ENCODE data around the gene CAB39.
"Not testable (repeated sequence)": the region's sequence is repeated elsewhere in the genome, so short reads cannot be mapped to it uniquely, and the experiment has no call there.

Gene CAB39

GRCh38 chr2:230715201-230715600, 2.6 kb downstream of the CAB39 start:
- no peak for DNase-seq (ENCODE audit: low read depth)

DNA sequence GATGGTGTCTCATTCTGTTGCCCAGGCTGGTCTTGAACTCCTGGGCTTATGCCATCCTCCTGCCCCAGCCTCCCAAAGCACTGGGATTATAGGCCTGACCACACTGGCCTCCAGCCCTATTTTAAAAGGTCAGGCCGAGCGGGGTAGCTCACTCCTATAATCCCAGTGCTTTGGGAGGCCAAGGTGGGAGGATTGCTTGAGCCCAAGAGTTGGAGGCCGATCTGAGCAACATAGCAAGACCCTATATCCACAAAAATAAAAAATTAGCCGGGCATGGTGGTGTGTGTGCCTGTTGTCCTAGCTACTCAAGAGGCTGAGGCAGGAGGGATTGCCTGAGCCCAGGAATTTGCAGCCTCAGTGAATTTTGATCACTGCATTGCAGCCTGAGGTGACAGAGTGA, 3.9 kb downstream of the CAB39 start:
- DNase-seq (ENCODE audit: low read depth): no peak

GRCh38 chr2:230717600-230717999, 5.0 kb downstream of the CAB39 start:
- DNase-seq (ENCODE audit: low read depth): no peak

GRCh38 chr2:230719340-230719739, 6.7 kb downstream of the CAB39 start:
- no peak for DNase-seq (ENCODE audit: low read depth)

- no peak for DNase-seq (ENCODE audit: low read depth)
These were observed 9.1 kb downstream of the CAB39 start for GRCh38 chr2:230721712-230722111.

DNA sequence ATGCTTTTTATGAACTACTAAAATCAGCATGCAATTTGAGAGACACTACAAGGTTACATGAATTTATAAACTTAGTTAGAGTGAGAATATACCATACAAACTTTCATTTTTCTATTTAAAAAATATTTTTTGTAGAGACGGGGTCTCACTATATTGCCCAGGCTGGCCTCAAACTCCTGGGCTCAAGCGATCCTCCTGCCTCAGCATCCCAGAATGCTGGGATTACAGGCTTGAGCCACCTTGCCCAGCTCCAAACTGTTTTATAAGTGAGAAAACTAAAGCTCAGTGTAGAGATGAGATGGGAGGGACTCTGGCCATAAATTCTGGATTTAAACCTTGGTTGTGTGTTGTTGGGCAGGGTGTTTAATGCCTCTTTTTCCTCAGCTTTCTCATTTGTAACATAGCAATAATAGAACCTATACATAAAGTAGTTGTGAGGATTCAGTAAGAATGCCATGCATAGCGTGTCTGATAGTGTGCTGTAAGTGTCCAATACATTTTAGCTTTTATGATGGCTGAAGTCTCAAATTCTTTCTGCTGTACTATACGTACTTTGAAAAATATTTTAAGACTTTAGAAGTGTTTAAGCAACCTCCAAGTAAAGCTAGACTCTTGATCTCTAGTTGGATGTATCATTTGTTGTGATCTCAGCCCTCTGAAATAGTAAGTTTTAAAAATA, 9.7 kb downstream of the CAB39 start:
- no peak for DNase-seq (ENCODE audit: low read depth)

DNA sequence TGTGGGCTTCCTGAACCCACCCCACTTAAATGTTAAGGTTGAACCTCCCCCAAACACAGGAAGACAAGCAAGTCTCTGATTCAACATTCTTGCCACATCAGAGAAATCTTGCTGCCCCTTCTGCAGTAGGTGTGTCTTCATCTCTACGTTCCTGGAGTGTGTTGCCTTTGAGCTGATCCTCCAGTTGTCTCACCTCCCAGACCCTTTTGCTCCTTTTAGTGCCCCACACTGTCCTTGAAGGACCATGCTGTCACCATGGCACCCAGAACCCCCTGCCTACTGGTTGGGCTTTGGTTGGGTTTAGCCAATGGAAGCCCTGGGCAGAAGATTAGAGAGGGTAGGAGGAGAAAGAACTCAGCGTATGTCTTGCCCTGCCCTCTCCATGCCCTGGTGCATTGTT, 10.7 kb downstream of the CAB39 start:
- no peak for DNase-seq (ENCODE audit: low read depth)

GRCh38 chr2:230724957-230725356, 12.3 kb downstream of the CAB39 start:
- not testable (repeated sequence) for DNase-seq (ENCODE audit: low read depth)

- no peak for DNase-seq (ENCODE audit: low read depth)
These were observed 18.9 kb downstream of the CAB39 start for GRCh38 chr2:230731512-230731911.

GRCh38 chr2:230732914-230733401, 20.3 kb downstream of the CAB39 start:
- DNase-seq (ENCODE audit: low read depth): no peak

- DNase-seq (ENCODE audit: low read depth): no peak
These were observed 21.9 kb downstream of the CAB39 start for GRCh38 chr2:230734247-230735175.

GRCh38 chr2:230735884-230736283, 23.2 kb downstream of the CAB39 start:
- no peak for DNase-seq (ENCODE audit: low read depth)

GRCh38 chr2:230737300-230737699, 24.7 kb downstream of the CAB39 start:
- no peak for DNase-seq (ENCODE audit: low read depth)

DNA sequence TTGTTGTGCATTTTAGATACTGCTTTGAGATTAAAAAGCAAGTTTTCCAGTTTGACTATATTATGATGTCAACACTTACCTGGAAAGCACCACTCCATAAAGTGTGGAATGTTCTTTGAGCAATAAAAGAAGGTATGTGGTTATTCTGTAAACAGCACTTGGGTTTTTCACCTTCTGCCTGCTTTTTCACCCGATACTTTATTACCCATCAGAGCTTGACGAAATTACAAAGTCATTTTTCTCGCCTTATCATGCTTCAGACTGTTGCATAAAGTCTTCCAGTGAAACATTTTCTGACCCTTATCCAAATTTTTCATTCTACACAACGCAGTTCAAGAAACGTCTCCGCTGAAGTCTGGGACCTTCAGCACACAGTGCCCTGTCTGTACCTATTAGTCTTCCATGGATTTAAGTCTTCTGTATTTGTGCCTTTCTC, 25.2 kb downstream of the CAB39 start:
- no peak for DNase-seq (ENCODE audit: low read depth)

DNA sequence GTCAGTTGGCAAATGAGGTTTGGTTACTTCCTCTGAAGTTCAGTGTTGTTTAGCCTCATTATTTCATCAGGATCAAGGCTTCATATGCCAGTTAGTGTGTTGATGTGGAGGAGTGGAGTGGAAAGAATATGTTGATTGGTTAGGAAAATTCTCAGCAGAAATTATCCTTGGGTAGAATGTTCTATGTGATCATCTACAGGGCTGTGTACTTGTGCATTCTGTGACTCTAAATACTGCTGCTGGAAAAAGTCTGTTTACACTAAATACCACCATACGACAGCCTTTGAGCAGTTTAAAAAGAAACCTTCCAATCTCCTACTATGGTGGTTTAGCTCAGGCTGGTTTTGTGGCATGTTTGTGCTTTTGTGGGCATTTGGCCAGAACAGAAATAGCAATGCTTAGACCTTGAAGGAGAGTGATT, 25.8 kb downstream of the CAB39 start:
- DNase-seq (ENCODE audit: low read depth): no peak

GRCh38 chr2:230738924-230739323, 26.3 kb downstream of the CAB39 start:
- no peak for DNase-seq (ENCODE audit: low read depth)

- DNase-seq (ENCODE audit: low read depth): no peak
These were observed 27.3 kb downstream of the CAB39 start for GRCh38 chr2:230739961-230740360.

- no peak for DNase-seq (ENCODE audit: low read depth)
These were observed 30.1 kb downstream of the CAB39 start for GRCh38 chr2:230742781-230743180.

GRCh38 chr2:230746213-230746612, 33.6 kb downstream of the CAB39 start:
- DNase-seq (ENCODE audit: low read depth): no peak

- no peak for DNase-seq (ENCODE audit: low read depth)
These were observed 35.4 kb downstream of the CAB39 start for GRCh38 chr2:230748087-230748486.

GRCh38 chr2:230749111-230749510, 36.5 kb downstream of the CAB39 start:
- no peak for DNase-seq (ENCODE audit: low read depth)

- no peak for DNase-seq (ENCODE audit: low read depth)
These were observed 38.4 kb downstream of the CAB39 start for GRCh38 chr2:230751062-230751461.

DNA sequence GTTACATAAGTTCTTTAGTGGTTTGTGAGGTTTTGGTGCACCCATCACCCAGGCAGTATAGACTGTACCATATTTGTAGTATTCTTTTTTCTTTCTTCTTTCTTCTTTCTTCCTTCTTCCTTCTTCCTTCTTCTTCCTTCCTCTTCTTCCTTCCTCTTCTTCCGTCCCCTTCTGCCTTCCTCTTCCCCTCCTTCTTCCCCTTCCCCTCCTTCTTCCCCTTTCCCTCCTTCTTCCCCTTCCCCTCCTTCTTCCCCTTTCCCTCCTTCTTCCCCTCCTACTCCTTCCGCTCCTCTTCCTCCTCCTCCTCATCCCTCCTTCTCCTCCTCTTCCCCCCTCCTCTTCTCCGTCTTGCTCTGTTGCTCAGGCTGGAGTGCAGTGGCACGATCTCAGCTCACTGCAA, 41.6 kb downstream of the CAB39 start:
- DNase-seq (ENCODE audit: low read depth): no peak

All from non-pigmented ciliary epithelial cell (primary cell).